H9 (cell line): Measurements from ENCODE around the gene KLC1. TPM values are rescaled to one million over a fixed set of nuclear protein-coding genes. Genes with fewer than 3 reads are reported as not detected.

ENCODE experiments used
- DNase-seq: peaks from one replicate; pipeline ENCODE4 v3.0.0-alpha.2; 2017
- H2AFZ ChIP-seq: one replicate; pipeline ENCODE4 v1.6.1; 2013; ENCODE audit warnings: mild to moderate bottlenecking, low read length, control low read depth, moderate library complexity
- H2AK5ac ChIP-seq: 2 replicates; pipeline ENCODE4 v1.6.1; 2013; ENCODE audit warnings: low read length, control low read depth, mixed read lengths; ENCODE audit not compliant: insufficient read length
- H2BK120ac ChIP-seq: one replicate; pipeline ENCODE4 v1.6.1; 2013; ENCODE audit warnings: low read depth, mild to moderate bottlenecking, low read length, control low read depth, inconsistent platforms; ENCODE audit not compliant: poor library complexity, severe bottlenecking
- H2BK12ac ChIP-seq: 2 replicates; pipeline ENCODE4 v1.6.1; 2013; ENCODE audit warnings: low read length, control low read depth, mixed read lengths, low read depth; ENCODE audit not compliant: insufficient read length
- H2BK15ac ChIP-seq: 2 replicates; pipeline ENCODE4 v1.6.1; 2013; ENCODE audit warnings: low read depth, low read length, control low read depth
- H2BK20ac ChIP-seq: one replicate; pipeline ENCODE4 v1.6.1; 2013; ENCODE audit warnings: low read depth, mild to moderate bottlenecking, low read length, control low read depth, inconsistent platforms; ENCODE audit not compliant: poor library complexity, severe bottlenecking
- H2BK5ac ChIP-seq: 2 replicates; pipeline ENCODE4 v1.6.1; 2013; ENCODE audit warnings: low read length, control low read depth, mixed read lengths; ENCODE audit not compliant: insufficient read length
- H3K14ac ChIP-seq: 2 replicates; pipeline ENCODE4 v1.6.1; 2013; ENCODE audit warnings: low read length, control low read depth; ENCODE audit not compliant: insufficient read depth
- H3K18ac ChIP-seq: 2 replicates; pipeline ENCODE4 v1.6.1; 2013; ENCODE audit warnings: low read depth, mild to moderate bottlenecking, mixed read lengths, low read length, control low read depth; ENCODE audit not compliant: insufficient read length
- H3K23ac ChIP-seq: 2 replicates; pipeline ENCODE4 v1.6.1; 2013; ENCODE audit warnings: low read length, control low read depth, mixed read lengths, low read depth; ENCODE audit not compliant: insufficient read length
- H3K23me2 ChIP-seq: 2 replicates; pipeline ENCODE4 v1.6.1; 2013; ENCODE audit warnings: low read depth, mild to moderate bottlenecking, mixed read lengths, low read length, control low read depth; ENCODE audit not compliant: insufficient read length, poor library complexity, severe bottlenecking
- H3K27ac ChIP-seq: 2 replicates; pipeline ENCODE4 v1.5.1; 2013; ENCODE audit warnings: low read length, control low read depth, mixed read lengths, low read depth; ENCODE audit not compliant: insufficient read length
- H3K27me3 ChIP-seq: 2 replicates; pipeline ENCODE4 v1.6.1; 2013; ENCODE audit warnings: low read length, control low read depth, inconsistent platforms; ENCODE audit not compliant: insufficient read depth
- H3K4ac ChIP-seq: 2 replicates; pipeline ENCODE4 v1.6.1; 2013; ENCODE audit warnings: low read depth, mild to moderate bottlenecking, control low read depth, inconsistent platforms, low read length, moderate library complexity
- H3K4me1 ChIP-seq: 2 replicates; pipeline ENCODE4 v1.6.1; 2013; ENCODE audit warnings: low read length, control low read depth, inconsistent platforms; ENCODE audit not compliant: insufficient read depth
- H3K4me2 ChIP-seq: 2 replicates; pipeline ENCODE4 v1.6.1; 2013; ENCODE audit warnings: low read length, control low read depth, mixed read lengths; ENCODE audit not compliant: insufficient read length, insufficient read depth
- H3K56ac ChIP-seq: 2 replicates; pipeline ENCODE4 v1.6.1; 2013; ENCODE audit warnings: low read depth, mild to moderate bottlenecking, mixed read lengths, low read length, control low read depth; ENCODE audit not compliant: insufficient read length
- H3K79me1 ChIP-seq: 2 replicates; pipeline ENCODE4 v1.6.1; 2013; ENCODE audit warnings: low read depth, mild to moderate bottlenecking, moderate library complexity, low read length, control low read depth, inconsistent platforms; ENCODE audit not compliant: insufficient read depth, poor library complexity, severe bottlenecking
- H3K79me2 ChIP-seq: 2 replicates; pipeline ENCODE4 v1.6.1; 2013; ENCODE audit warnings: low read length, control low read depth, inconsistent platforms; ENCODE audit not compliant: insufficient read depth
- H3K9ac ChIP-seq: 2 replicates; pipeline ENCODE4 v1.6.1; 2013; ENCODE audit warnings: low read length, control low read depth, mixed read lengths; ENCODE audit not compliant: insufficient read length; ENCODE audit errors: extremely low read depth
- H3K9me3 ChIP-seq: one replicate; pipeline ENCODE4 v1.6.1; 2013; ENCODE audit warnings: low read depth, low read length, inconsistent platforms; ENCODE audit not compliant: control insufficient read depth
- H3T11ph ChIP-seq: one replicate; pipeline ENCODE4 v1.6.1; 2013; ENCODE audit warnings: mild to moderate bottlenecking, low read length, control low read depth, inconsistent platforms
- H4K20me1 ChIP-seq: one replicate; pipeline ENCODE4 v1.6.1; 2013; ENCODE audit not compliant: control insufficient read depth, insufficient read length, insufficient read depth
- H4K5ac ChIP-seq: 2 replicates; pipeline ENCODE4 v1.6.1; 2013; ENCODE audit warnings: low read depth, mild to moderate bottlenecking, mixed read lengths, low read length, control low read depth; ENCODE audit not compliant: insufficient read length
- H4K8ac ChIP-seq: replicated peaks from 2 replicates; pipeline ENCODE4 v1.6.1; 2013; ENCODE audit warnings: low read length, control low read depth, mixed read lengths, low read depth; ENCODE audit not compliant: insufficient read length
- H4K91ac ChIP-seq: 2 replicates; pipeline ENCODE4 v1.6.1; 2013; ENCODE audit warnings: low read depth, mild to moderate bottlenecking, moderate library complexity, mixed read lengths, low read length, control low read depth; ENCODE audit not compliant: insufficient read length
- H3K27ac Mint-ChIP-seq, 3 experiments: 2 replicates in 2 of 3; 3 replicates in 1 of 3; pipeline ENCODE4 v1.8.0; 2020 to 2021; ENCODE audit warnings: mixed read lengths in 3 of 3, mild to moderate bottlenecking in 1 of 3, moderate library complexity in 1 of 3
- H3K27me3 Mint-ChIP-seq: 2 replicates; pipeline ENCODE4 v1.8.0; 2021; ENCODE audit warnings: low read depth, mild to moderate bottlenecking, moderate library complexity, mixed read lengths
- H3K36me3 Mint-ChIP-seq, 3 experiments: 2 replicates in 2 of 3; 3 replicates in 1 of 3; pipeline ENCODE4 v1.8.0; 2020 to 2021; ENCODE audit warnings: low read depth in 3 of 3, mixed read lengths in 3 of 3; ENCODE audit not compliant: insufficient read depth in 1 of 3
- H3K4me1 Mint-ChIP-seq, 2 experiments: 2 replicates each; pipeline ENCODE4 v1.8.0; 2020; ENCODE audit warnings: mixed read lengths in 2 of 2
- H3K4me3 Mint-ChIP-seq, 2 experiments: 2 replicates in 1 of 2; 3 replicates in 1 of 2; pipeline ENCODE4 v1.8.0; 2020 to 2021; ENCODE audit warnings: mild to moderate bottlenecking in 2 of 2, mixed read lengths in 2 of 2, moderate library complexity in 1 of 2
- H3K9me3 Mint-ChIP-seq, 2 experiments: 2 replicates in 1 of 2; 3 replicates in 1 of 2; pipeline ENCODE4 v1.8.0; 2020; ENCODE audit warnings: mild to moderate bottlenecking in 2 of 2, mixed read lengths in 2 of 2, moderate library complexity in 1 of 2
- CTCF ChIP-seq: fragments of 200-600 bp; sonication (generic); conservative IDR thresholded peaks from 3 replicates; pipeline ENCODE4 v1.8.0; 2021; ENCODE audit warnings: antibody characterized with exemption, mild to moderate bottlenecking
- WGBS: extraction: QIAGEN DNeasy Blood & Tissue Kit; methylation state at CpG from one replicate; pipeline ENCODE4 v1.1.7; 2013; ENCODE audit warnings: missing lambda C conversion rate, low lambda C conversion rate, mixed read lengths; ENCODE audit not compliant: insufficient read length; ENCODE audit errors: extremely low coverage; 5-methylcytosine and 5-hydroxymethylcytosine counted together
- total RNA-seq: library from RNA; stranded (reverse); gene quantifications from 2 replicates; pipeline ENCODE4 v1.2.1, GENCODE V29; 2021

KLC1 gene
- total RNA-seq, 1 experiment from 2014 or later: 143 TPM

- Histone ChIP-seq H2BK12ac (no peak overlapping the region), H3K27ac (no peak overlapping the region), H2BK15ac (no peak overlapping the region), H3K79me2 (no peaks in the 10 kb centered on the region), H4K5ac (no peak overlapping the region), H3T11ph (no peak overlapping the region), H3K27me3 (no peaks in the 10 kb centered on the region; the same call in 1 of the 2 replicates), H3K4me2 (no peak overlapping the region), H4K8ac (no peak overlapping the region), H3K14ac (no peak overlapping the region), H4K91ac (no peak overlapping the region), H3K56ac (no peak overlapping the region), H3K4ac (no peak overlapping the region), H3K18ac (no peak overlapping the region), H3K9me3 (no peaks in the 10 kb centered on the region), H3K23me2 (no peaks in the 10 kb centered on the region), H3K9ac (no peak overlapping the region), H2AK5ac (no peak overlapping the region), H3K79me1 (no peaks in the 10 kb centered on the region), H2BK120ac (no peak overlapping the region), H2BK5ac (no peak overlapping the region), H4K20me1 (no peaks in the 10 kb centered on the region), H2AFZ (no peak overlapping the region), H3K4me1 (no peaks in the 10 kb centered on the region), H2BK20ac (no peak overlapping the region), H3K23ac (no peak overlapping the region)
- DNase-seq: no peak
- Mint-ChIP-seq H3K4me3 (no peak overlapping the region), H3K27ac (no peak overlapping the region), H3K36me3 (peaks cover 0 to 4% (median 0%) of the 10 kb centered on the region in 3 experiments; a peak in 2 of 7 replicates), H3K27me3 (no peaks in the 10 kb centered on the region), H3K9me3 (no peaks in the 10 kb centered on the region), H3K4me1 (no peaks in the 10 kb centered on the region)
- no CpG with 5 or more reads among the region's 5 CpGs for WGBS
- no peak for TF ChIP-seq CTCF
Measured at GRCh38 chr14:103748534-103748857, 119.5 kb downstream of the KLC1 start.
